ENCODE results near the gene P2RY2.

DNA sequence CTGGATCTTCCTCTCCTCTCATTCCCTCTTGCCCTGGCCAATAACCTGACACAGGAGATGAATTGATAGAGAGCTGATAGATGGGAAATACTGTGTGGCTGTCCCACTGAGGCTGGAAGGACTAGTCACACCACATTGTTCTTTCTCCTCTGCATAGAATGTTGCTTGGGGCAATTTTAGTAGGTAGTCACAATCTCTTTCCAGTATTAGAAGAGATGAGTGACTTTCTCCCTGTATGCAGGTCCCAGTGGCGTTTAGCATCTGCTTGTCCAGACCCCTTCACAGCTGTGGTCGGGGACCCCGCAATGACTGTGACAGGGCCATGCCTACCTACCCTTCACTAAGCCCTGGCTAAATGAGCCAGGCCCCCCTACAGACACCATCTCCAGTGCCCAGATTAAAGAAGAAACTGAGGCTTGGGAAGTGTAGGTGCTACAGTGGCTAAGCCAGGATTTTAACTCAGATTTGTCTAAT lies 24.0 kb upstream of the P2RY2 start:
- TF ChIP-seq, protein P1, sequence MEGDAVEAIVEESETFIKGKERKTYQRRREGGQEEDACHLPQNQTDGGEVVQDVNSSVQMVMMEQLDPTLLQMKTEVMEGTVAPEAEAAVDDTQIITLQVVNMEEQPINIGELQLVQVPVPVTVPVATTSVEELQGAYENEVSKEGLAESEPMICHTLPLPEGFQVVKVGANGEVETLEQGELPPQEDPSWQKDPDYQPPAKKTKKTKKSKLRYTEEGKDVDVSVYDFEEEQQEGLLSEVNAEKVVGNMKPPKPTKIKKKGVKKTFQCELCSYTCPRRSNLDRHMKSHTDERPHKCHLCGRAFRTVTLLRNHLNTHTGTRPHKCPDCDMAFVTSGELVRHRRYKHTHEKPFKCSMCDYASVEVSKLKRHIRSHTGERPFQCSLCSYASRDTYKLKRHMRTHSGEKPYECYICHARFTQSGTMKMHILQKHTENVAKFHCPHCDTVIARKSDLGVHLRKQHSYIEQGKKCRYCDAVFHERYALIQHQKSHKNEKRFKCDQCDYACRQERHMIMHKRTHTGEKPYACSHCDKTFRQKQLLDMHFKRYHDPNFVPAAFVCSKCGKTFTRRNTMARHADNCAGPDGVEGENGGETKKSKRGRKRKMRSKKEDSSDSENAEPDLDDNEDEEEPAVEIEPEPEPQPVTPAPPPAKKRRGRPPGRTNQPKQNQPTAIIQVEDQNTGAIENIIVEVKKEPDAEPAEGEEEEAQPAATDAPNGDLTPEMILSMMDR (IDR thresholded peaks at IDR 0.05; ENCODE audit: insufficient read depth, low read length, poor library complexity, severe bottlenecking): no peak
- no peak for TF ChIP-seq EZH2phosphoT487 (conservative IDR thresholded peaks at IDR 0.05; ENCODE audit: low read length)

Measured in SU-DHL-6 (cell line).